HEK293T (cell line): ENCODE data around the gene KBTBD8.

Experiments
- CTCF ChIA-PET: fragments of 350-600 bp; formaldehyde crosslinking; extraction: SDS; loops from one replicate; lab custom pipeline; 2021; ENCODE audit warnings: antibody characterized with exemption, inconsistent platforms; lab: Yijun Ruan, JAX
- POLR2A ChIA-PET: fragments of 350-600 bp; formaldehyde crosslinking; extraction: SDS; loops from one replicate; lab custom pipeline; 2020; ENCODE audit warnings: antibody characterized with exemption, inconsistent platforms; lab: Yijun Ruan, JAX
- DNase-seq: peaks from one replicate; pipeline ENCODE4 v3.0.0; 2012; ENCODE audit warnings: mixed read lengths; ENCODE audit errors: extremely low spot score
- ARNT ChIP-seq: fragments of 450-650 bp; IDR thresholded peaks from 2 replicates; pipeline ENCODE4 v1.6.1; 2017; ENCODE audit warnings: mild to moderate bottlenecking
- BHLHE40 ChIP-seq: fragments of 450-650 bp; IDR thresholded peaks from 2 replicates; pipeline ENCODE4 v1.6.1; 2016; ENCODE audit warnings: mild to moderate bottlenecking, moderate library complexity, borderline replicate concordance
- CTBP1 ChIP-seq: fragments of 450-650 bp; IDR thresholded peaks from 2 replicates; pipeline ENCODE4 v1.6.1; 2016; ENCODE audit warnings: borderline replicate concordance
- FOXA1 ChIP-seq: fragments of 450-650 bp; IDR thresholded peaks from 2 replicates; pipeline ENCODE4 v1.6.1; 2016; ENCODE audit warnings: mild to moderate bottlenecking
- FOXM1 ChIP-seq: fragments of 450-650 bp; IDR thresholded peaks from 2 replicates; pipeline ENCODE4 v1.6.1; 2017; ENCODE audit warnings: mild to moderate bottlenecking, borderline replicate concordance
- L3MBTL2 ChIP-seq: fragments of 450-650 bp; conservative IDR thresholded peaks from 2 replicates; pipeline ENCODE4 v1.6.1; 2016; ENCODE audit warnings: mild to moderate bottlenecking
- LEF1 ChIP-seq: fragments of 450-650 bp; IDR thresholded peaks from 2 replicates; pipeline ENCODE4 v1.6.1; 2017; ENCODE audit warnings: mild to moderate bottlenecking, borderline replicate concordance
- NFRKB ChIP-seq: fragments of 450-650 bp; IDR thresholded peaks from 2 replicates; pipeline ENCODE4 v1.6.1; 2016; ENCODE audit warnings: mild to moderate bottlenecking, moderate library complexity
- PKNOX1 ChIP-seq: fragments of 450-650 bp; IDR thresholded peaks from 2 replicates; pipeline ENCODE4 v1.6.1; 2016
- SP1 ChIP-seq: fragments of 450-650 bp; IDR thresholded peaks from 2 replicates; pipeline ENCODE4 v1.6.1; 2017
- SUZ12 ChIP-seq: fragments of 450-650 bp; IDR thresholded peaks from 2 replicates; pipeline ENCODE4 v1.6.1; 2016; ENCODE audit warnings: mild to moderate bottlenecking
- TARDBP ChIP-seq: fragments of 450-650 bp; IDR thresholded peaks from 2 replicates; pipeline ENCODE4 v1.6.1; 2016
- ZNF384 ChIP-seq: fragments of 450-650 bp; IDR thresholded peaks from 2 replicates; pipeline ENCODE4 v1.6.1; 2016

Gene KBTBD8

GRCh38 chr3:67059443-67059842 is 61.3 kb downstream of the KBTBD8 start:
- no peak for TF ChIP-seq TARDBP
- TF ChIP-seq BHLHE40: no peak
- no peak for TF ChIP-seq NFRKB
- no peak for TF ChIP-seq PKNOX1
- no peak for TF ChIP-seq ZNF384
- TF ChIP-seq FOXA1: no peak
- no peak for TF ChIP-seq L3MBTL2
- TF ChIP-seq SP1: no peak
- TF ChIP-seq LEF1: no peak
- no peak for TF ChIP-seq SUZ12
- no peak for TF ChIP-seq CTBP1
- TF ChIP-seq ARNT: no peak
- no peak for TF ChIP-seq FOXM1
- DNase-seq: no peak
- POLR2A ChIA-PET: no interaction called here
- CTCF ChIA-PET: no interaction called here
